Hematopoietic multipotent progenitor cell treated with erythropoietin and hydrocortisone succinate and interleukin-3 and kit ligand, for 15 days (in vitro differentiated cells): Measurements from ENCODE around the gene TCHH.

Experiments
- DNase-seq: peaks from one replicate; pipeline ENCODE4 v3.0.0-alpha.2; 2015; ENCODE audit warnings: low spot score

TCHH gene

DNA sequence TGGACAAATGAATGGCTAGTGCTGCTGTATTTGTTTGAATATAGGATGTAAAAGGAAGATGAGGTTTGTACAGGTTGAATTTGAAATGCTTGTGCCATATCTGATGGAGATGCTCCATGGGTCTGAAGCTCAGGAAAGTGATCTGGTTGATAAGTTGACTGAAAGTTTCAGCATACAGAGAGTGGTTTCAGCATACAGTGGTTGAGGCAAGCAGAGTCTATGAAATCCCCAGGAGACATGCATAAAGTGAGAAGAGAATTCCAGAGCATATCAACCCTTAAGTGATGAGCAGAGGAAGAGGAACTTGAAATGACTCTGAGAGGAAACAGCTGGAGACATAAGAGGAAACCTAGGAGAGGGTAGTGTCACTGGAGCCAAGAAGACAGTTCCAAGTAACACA is 48.1 kb downstream of the TCHH start:
- no peak for DNase-seq

GRCh38 chr1:152061952-152062351 is 53.3 kb downstream of the TCHH start:
- no peak for DNase-seq
